HG03095 (cell line): Measurements from ENCODE around the gene PLCL1.
A peak's percentile ranks its signal among the peaks of the same experiment; 100 is the strongest.
"Not testable (repeated sequence)": the region's sequence is repeated elsewhere in the genome, so short reads cannot be mapped to it uniquely, and the experiment has no call there.

Experiments used
- ATAC-seq: cut with Tn5 transposase; IDR thresholded peaks from one replicate; pipeline ENCODE4 v1.9.1; 2021; ENCODE audit warnings: moderate library complexity; ENCODE audit not compliant: unreplicated experiment

The PLCL1 gene

DNA sequence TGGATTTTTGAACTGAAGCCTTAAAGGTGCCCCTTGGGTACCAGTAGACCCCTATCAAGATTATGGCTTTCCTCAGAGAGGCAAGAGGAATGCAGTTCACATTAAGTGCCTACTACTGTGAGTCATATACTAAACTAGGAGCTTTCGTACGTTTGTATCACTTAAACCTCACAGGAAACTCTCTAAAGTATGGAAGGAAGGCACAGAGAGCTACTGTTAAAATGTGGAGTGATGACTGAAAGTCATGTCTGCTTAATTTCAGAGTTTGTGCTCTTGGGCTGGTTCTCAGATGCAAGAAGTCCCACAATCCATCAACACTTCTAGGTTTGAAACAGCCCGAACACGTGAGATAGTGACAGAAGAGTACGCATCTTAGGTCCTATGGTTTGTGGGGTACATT is 4.7 kb downstream of the PLCL1 start:
- ATAC-seq: no peak

DNA sequence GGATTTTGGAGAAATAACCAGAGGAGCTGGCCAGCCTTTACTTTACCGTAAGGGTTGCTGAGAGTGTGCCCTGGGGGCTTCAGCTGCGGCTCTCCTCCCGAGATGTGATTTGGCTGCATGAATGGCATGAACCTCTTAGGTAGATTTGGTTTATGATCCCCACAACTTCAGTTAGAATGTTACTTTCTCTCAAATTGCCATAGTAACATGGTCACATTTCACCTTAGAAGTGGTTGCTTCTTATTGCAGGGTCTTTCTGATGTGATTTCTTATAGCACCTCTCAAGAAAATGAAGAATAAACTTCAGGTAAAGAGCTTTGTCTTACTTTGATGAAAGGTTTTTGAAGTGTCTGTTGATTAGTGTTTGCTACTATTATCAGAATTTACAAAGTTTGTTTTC is 5.6 kb downstream of the PLCL1 start:
- ATAC-seq: no peak

DNA sequence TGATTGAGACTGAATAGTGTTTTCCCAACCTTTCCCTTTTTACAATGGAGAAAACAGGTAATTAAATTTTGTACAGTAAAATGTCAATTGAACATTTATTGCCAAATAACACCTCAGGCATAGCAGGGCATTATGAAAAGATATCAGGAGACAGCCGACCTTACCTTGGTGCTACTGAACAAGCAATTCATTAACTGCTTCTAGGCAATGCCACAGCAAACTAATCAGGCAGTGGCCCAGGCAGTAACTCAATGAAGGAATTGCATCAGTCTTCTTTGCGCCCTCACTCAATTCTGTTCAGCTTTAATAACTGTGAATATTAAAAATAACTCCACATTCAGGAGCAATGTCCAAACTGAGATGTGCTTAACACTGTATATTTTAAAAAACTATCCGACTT is 6.1 kb downstream of the PLCL1 start:
- no peak for ATAC-seq

DNA sequence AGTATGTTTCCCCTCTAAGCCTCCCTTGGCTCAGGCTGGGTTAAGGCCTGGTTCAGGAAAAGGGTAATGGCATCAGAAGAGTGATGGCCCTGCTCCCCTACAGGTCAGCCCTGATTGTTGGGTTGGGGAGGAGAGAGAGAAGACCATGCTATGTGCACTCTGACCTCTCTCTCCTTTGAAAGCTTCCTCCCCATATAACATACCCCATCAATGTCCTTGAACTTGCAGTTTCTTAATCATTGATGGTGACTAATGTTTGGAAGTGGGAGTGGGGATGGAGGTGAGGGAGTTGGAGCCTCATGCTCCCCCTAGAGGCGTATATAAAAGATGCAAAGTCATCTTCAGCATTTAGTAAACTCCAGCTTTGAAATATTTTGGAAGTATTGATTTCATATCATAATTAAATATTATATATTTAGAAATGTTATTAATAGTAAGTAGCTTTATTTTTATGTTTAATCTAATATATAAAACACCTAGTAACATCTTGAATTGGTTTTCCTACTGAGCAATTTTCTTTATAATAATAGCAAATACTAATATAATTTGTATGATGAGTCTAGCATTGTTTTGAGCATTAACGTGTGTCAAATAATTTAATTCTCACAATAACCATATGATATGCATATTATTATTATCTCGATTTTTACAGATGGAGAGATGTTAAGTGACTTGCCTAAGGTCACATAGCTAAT is 8.8 kb downstream of the PLCL1 start:
- no peak for ATAC-seq

DNA sequence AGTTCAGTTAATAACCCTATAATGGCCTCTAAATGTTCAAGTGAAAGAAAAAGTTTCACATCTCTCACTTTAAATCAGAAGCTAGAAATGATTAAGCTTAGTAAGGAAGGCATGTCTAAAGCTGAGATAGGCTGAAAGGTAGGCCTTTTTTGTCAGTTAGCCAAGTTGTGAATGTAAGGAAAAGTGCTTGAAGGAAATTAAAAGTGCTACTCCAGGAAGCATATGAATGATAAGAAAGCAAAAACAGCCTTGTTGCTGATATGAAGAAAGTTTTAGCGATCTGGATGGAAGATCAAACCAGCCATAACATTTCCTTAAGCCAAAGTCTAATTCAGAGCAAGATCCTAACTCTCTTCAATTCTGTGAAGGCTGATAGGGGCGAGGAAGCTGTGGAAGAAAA is 10.1 kb downstream of the PLCL1 start:
- ATAC-seq: no peak

DNA sequence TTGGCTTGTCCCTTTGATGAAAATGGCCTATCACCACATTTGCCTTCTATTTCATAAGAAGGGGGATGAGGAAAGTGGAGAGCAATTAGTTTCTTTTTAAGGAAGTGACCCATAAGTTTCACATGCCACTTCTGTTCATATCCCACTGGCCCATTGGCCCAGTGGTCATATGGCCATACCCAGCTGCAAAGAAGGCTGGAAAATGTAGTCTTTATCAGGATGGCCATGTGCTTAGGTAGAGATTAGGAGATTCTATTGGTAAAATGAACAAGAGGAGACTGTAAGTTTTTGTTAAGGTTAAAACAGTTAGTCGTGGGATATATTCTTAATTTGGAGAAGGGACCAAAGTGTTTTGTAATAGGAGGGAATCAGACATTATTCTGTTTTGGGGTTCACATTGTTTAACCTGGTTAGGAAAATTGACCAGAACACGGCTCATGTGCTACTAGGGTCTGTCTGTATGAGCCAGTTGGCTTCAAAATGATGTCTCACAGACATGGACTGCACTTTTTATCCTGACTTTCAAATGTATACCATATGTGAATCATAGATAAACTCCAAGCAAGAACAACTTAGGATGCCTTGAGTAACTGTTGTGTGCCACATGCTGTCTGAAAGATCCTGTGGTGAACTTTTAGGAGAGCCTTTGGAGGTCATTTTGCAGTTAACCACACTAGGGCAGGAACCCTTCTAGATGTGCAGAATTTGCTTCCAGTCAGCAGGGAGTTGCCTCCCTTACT is 17.3 kb downstream of the PLCL1 start:
- no peak for ATAC-seq

DNA sequence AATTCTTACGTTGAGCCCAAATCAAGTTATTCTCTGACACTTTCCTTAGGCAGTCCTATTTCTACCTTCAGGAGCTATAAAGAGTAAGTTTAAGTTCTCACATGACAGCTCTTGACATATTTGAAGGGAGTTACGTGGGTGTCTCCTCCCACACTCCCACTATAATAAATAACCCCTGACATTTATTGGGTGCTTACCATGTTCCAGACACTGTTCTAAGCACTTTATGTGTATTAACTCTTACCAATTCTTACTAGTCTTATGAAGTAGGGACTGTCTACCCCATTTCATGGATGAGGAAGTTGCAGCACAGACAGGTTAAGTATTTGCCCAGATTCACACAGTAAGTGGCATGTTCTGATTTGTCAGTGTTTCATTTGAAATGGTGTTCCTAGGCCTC is 17.9 kb downstream of the PLCL1 start:
- ATAC-seq: no peak

DNA sequence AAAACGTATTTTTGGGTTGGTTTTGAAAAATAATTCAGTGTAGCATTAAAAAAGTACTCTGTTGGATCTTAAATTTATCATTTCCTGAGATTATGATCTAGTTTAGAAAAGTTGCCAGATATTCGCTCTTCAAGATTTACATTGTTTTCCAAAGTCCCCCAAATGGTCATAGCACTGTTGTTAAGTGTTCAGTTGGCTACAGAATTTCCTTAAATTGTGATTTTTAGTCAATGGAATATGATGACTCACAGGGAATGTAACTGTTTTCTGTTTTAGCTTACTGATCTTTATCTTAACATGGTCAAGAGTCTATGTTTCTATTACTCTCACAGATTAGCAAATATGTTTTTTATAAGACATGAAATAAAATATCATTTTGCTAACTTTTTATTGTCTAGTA is 23.2 kb downstream of the PLCL1 start:
- no peak for ATAC-seq

DNA sequence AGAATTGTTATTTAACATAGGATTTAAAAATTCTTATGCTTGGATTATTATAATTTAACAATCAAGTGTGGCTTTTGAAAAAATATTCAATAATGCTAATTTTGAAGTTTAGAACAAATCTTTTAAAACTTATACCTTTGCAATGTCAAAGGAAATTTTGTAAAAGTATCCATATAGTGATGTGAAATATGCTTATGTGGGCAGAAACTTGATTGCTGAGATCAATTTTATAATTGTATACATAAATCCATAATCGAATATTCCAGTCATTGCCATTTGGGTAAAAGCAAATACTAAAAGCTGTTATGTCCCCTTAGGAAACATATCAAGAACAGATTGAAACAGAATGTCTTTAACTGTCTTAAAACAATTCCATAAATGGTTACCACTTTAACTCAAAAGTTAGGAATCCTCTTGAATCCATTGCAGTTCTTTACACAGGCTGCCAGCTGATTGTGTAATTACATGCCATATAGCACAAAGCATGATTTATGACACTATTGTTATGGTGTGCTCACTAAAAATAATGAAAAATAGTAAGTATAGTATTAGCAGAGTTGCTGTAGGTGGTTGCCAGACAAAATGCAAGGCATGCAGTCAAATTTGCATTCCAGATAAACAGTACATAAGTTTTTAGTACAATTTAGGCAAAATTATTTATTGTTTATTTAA is 24.2 kb downstream of the PLCL1 start:
- no peak for ATAC-seq

DNA sequence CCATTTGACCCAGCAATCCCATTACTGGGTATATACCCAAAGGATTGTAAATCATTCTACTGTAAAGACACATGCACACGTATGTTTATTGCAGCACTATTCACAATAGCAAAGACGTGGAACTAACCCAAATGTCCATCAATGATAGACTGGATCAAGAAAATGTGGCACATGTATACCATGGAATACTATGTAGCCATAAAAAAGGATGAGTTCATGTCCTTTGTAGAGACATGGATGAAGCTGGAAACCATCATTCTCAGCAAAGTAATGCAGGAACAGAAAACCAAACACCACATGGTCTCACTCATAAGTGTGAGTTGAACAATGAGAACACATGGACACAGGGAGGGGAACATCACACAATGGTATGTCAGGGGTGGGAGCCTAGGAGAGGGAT is 30.4 kb downstream of the PLCL1 start:
- not testable (repeated sequence) for ATAC-seq

DNA sequence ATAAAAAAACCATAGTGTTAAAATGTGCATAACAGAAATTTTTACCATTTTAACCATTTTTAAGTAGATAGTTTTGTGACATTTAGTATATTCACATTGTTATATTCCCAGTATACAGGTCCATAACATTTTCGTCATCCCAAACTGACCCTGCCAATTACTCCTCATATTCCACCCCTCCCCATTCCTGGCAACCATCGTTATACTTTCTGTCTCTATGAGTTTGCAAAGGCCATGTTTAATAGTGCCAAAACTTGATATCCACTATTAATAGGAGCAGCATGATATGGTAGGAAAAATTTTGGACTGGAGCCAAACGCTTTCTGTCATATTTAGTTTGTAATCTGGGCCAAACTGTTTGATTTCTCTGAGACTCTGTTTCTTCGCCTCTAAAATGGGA is 30.9 kb downstream of the PLCL1 start:
- ATAC-seq: no peak

DNA sequence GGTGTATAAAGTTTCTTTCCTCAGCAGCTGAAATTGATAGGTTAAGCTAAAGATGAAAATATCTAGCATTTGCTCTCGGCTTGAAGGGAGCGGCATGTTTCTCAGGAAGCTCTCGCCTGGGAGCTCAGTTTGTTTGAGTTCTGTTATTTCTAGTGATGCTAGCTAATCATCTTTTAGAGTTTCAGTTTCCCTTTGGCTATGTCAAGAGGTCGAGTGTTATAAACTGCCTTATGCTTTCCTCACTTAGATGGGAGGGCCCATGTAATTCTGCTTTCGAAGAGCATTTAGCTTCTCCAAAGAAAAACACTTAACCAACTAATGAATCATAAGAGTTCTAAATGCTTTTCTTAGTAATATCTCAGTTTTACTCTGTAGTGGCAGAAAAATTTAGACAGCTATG is 33.6 kb downstream of the PLCL1 start:
- peak; percentile 99 for ATAC-seq

DNA sequence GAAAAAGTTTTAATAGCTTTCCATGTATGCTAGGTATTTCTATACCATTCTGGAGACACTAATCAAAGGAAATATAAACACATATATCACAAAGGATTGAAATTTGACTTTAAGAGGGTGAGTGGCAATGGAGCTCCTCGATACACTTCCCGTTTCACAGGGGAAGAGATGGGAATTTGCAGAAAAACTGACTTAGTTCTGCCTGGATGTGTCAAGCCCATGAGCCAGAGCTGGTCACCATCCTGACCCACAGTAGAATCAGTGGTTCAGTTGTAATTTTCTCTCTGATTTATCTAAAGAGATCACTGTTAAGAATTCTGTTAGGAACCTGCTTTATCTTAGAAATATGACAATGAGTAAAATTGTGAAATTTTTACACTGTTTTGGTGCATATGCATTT is 34.2 kb downstream of the PLCL1 start:
- peak; percentile 15 for ATAC-seq

DNA sequence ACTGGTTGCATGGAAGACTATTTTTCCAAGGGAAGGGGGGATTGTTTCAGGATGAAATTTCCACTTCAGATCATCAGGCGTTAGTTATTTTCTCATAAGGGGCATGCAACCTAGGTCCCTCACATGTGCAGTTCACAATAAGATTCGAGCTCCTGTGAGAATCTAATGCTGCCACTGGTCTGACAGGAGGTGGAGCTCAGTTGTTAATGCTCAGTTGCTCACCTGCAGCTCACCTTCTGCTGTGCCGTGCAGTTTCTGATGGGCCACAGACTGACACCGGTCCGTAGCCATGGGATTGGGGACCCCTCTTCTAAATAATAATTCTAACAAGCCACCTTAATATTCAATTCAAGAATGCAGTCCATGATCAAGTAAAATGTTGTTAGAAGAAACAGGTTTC is 34.9 kb downstream of the PLCL1 start:
- ATAC-seq: no peak

DNA sequence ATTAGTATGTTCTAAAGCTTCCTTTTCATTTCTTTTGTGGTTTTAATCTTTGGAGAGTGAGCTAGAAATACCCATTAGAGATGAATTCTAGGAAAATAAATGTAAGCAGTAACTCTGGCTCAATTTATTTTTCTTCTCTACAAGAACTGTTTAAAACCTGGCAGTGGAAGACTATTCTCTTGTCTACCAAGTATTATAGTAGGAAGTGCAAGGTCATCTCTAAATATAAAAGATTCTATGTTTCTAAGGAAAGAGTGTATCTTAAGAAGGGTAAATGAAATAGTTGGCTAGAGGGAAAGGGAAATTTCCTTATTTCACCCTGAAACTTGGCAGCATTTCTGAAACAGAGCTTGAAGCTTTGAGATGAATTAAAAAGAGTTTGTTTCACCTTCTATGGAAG is 35.5 kb downstream of the PLCL1 start:
- ATAC-seq: no peak

DNA sequence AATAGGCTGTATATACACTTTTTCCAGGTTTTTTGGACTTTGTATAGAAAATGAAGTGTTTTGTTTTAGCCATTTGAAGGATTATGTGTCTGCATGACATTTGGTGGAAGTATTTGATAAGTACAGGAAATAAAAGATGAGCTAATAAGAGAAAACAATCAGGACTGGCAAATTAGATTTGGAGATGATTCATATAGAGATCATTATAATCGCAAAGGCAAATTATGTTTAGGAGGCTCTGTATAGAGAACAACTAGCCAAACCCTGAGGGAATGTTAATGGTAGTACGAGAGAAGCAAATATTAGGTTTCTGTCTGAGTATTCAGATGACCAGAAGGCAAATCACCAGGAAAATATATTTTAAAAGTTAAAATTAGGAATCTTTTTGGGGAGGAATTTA is 41.7 kb downstream of the PLCL1 start:
- no peak for ATAC-seq

DNA sequence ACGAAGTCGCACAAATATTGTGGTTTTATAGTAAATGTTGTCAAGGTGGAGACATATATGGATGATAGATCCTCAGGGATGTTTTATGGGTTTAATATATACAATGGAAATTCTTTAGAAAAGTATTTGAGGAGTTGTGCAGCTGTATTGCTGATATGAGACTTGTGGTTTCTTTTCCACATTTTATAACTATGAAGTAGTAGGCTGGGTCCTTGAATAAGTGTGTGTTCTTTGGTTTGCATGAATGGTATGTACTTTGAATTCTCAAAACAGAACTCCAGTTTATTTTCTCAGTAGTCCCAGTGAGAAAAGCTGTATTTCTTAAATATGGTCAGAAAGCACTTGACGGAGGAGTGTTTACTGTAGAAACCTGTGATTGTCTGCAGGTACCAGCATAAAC is 42.4 kb downstream of the PLCL1 start:
- no peak for ATAC-seq

DNA sequence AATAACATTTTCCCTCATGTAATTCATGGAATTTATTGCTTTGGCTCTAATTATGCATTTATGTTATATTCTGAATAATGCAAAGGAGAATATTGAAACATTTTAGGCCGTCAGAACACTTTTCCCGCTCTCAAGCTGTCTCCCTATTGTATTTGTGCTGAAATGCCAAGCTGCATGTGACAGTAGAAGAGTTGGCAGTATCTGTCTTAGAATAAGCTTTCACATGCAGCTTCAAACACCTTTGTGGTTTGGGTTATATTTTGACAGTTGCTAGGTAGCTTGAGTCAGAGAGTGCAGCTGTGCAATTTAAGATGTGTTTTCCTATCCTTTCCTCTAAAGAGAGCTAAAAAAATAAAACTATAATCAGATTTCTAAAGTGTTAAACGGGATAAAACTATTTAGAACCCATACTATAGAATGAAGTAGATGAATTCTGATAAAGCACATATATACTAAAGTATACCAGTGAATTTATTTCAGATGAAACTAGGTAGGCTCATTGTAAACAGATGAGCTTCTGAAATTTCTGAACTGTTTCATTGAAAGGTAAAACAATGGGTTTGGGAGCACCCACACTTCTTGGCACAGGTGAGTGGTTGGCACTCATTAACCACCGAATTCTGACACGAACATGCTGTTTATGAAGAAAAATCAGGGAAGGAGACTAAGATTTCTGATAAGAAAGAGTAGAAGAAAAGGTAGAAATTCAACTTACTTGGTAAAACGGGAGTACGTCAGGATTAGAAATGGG is 43.4 kb downstream of the PLCL1 start:
- ATAC-seq: no peak

DNA sequence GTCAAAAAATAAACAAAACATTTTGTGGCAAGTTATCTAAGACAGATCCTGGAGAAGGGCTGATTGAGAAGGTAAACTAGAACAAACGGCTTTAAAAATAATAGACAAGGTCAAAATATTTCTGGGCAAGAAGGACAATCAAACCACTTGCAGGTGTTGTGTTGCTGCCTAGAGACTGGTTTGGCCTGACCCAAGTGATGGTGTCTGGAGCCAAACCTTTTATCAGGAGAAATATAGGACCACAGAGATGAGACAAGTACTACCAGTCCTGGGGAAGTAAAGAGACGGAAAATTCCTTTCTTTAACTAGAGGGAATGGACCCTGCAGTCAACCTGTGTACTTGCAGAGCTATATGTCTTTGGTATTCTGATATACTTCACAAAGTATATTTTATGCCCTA is 44.2 kb downstream of the PLCL1 start:
- ATAC-seq: no peak

DNA sequence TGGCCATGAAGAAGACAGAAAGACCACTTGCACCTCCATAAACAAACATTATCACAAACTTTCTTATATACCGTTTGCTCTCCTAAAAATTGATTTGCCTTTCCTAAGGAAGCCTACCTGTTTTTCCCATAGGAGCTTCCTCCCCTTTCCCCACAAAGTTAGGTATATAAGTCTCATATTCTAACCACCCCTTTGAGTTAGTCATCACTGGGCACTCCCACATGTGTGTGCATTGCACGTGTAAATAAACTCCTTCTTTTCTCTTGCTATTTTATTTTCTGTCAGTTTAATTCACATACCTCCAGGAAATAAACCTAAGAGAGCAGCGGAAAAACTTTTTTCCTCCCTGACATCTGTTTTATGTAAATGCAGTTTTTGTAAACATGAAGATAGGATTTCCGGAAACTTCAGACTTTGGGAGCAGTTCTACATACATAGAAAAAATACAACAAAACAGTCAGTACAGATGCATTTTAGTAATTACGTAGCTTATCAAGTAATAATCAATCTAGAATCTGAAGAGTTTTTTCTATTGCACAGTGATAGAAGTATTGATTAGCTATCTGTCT is 46.6 kb downstream of the PLCL1 start:
- ATAC-seq: no peak

DNA sequence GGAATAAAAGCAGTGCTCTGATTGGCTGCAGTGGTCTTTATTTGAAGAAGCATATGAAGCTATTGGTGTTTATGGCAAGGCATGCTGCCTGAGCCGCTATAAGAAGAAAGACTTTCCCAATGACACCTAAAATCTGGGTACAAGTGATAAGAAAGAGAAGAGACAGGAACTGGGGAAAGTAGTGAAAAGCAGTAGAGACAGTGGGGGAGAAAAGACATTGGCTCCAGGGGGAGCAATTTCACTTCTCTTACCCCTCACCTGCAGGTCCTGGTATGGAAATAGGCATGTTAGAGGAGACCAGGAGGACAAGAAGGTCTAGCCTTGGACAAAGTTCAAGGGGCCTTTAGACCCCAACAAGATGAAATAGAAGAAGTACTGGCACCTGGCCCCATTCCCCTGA is 47.1 kb downstream of the PLCL1 start:
- no peak for ATAC-seq
